Coronary artery (tissue), 2 donors: ENCODE results near the gene ZNF454.

Experiments
- DNase-seq: peaks from one replicate; pipeline ENCODE4 v3.0.0-alpha.2; 2017; ENCODE audit warnings: low spot score
- H3K27ac ChIP-seq, 2 donors: fragments of 200-600 bp; sonication (generic); one replicate each; pipeline ENCODE4 v1.5.1; 2016 to 2019
- H3K4me3 ChIP-seq: fragments of 200-600 bp; sonication (generic); 2 replicates; pipeline ENCODE4 v1.5.1; 2016; ENCODE audit warnings: mild to moderate bottlenecking, moderate library complexity
- CTCF ChIP-seq: fragments of 200-600 bp; sonication (generic); IDR thresholded peaks from one replicate; pipeline ENCODE4 v1.5.1; 2019; ENCODE audit warnings: antibody characterized with exemption

Gene ZNF454

GRCh38 chr5:178993955-178994579, 53.1 kb downstream of the ZNF454 start:
- Histone ChIP-seq H3K4me3 (no peak overlapping the region), H3K27ac (no peak overlapping the region)
- no peak for DNase-seq
- no peak for TF ChIP-seq CTCF

- no peak for TF ChIP-seq CTCF
- Histone ChIP-seq H3K27ac (no peak within 1 kb of the TSS), H3K4me3 (peak within 1 kb of the TSS; percentile 17)
- no peak for DNase-seq
Measured at GRCh38 chr5:178994580-178995340, 53.8 kb downstream of the ZNF454 start, which contains the start of gene GRM6. Gene GRM6, minus strand, starts transcription at chr5:178995320. Its CDS starts 376 bp downstream, at chr5:178994944.

GRCh38 chr5:178995341-178995690, 54.3 kb downstream of the ZNF454 start:
- no peak for DNase-seq
- Histone ChIP-seq H3K4me3 (no peak overlapping the region), H3K27ac (no peak overlapping the region)
- no peak for TF ChIP-seq CTCF

- no peak overlapping the region for H3K27ac ChIP-seq
- no peak for DNase-seq
- TF ChIP-seq CTCF = no peak
Measured at GRCh38 chr5:178996156-178996555, 55.2 kb downstream of the ZNF454 start.

GRCh38 chr5:178997191-178997590, 56.2 kb downstream of the ZNF454 start:
- no peak for TF ChIP-seq CTCF
- no peak overlapping the region for H3K4me3 ChIP-seq
- no peak overlapping the region for H3K27ac ChIP-seq
- DNase-seq = no peak

More at GRCh38 chr5:178996156-178996555, 55.2 kb downstream of the ZNF454 start:
- no peak overlapping the region for H3K4me3 ChIP-seq

- DNase-seq = no peak
- no peak for TF ChIP-seq CTCF
- no peak overlapping the region for H3K27ac ChIP-seq
- no peak overlapping the region for H3K4me3 ChIP-seq
Measured at GRCh38 chr5:178998441-178998840, 57.4 kb downstream of the ZNF454 start.

- Histone ChIP-seq H3K4me3 (no peak overlapping the region), H3K27ac (no peak overlapping the region)
- DNase-seq = no peak
- no peak for TF ChIP-seq CTCF
Measured at GRCh38 chr5:179006564-179006963, 65.6 kb downstream of the ZNF454 start.
